COLO668 (cell line): ENCODE data around the gene PITX2.
"Not testable (repeated sequence)": the region's sequence is repeated elsewhere in the genome, so short reads cannot be mapped to it uniquely, and the experiment has no call there.

Experiments
- DNase-seq: peaks from one replicate; lab custom pipeline; 2025; ENCODE audit not compliant: unreplicated experiment; lab: John Stamatoyannopoulos, UW

PITX2 gene

DNA sequence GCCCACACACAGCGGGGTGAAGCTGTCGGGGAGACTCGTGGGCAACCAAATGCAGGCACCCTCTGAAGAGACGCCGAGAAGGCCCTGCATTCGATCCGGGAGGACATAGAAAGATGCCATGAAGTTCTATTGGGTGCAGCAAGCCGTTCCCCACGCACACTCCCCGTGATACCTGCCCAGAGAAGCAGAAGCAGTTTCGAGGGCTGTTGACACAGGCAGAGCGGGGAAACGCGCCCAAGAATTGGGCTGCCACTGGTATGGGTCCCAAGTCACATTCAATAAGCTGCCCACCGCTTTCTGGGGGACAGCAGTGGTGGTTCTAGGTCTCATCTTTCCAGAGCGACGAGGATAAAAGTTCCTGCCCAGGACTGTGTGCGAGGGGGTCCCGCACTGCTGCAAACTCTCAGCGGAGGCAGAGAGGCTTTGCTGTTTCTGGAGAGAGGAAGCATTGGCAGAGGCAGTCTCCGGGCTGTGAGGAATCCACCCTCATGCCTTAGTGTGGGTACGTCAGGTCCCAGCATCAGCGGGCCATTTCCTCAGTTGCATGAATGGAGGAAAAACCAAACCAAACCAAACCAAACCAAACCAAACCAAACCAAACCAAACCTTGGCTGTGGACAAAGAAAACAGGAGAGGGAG, 10.1 kb downstream of the PITX2 start:
- DNase-seq, result no peak

DNA sequence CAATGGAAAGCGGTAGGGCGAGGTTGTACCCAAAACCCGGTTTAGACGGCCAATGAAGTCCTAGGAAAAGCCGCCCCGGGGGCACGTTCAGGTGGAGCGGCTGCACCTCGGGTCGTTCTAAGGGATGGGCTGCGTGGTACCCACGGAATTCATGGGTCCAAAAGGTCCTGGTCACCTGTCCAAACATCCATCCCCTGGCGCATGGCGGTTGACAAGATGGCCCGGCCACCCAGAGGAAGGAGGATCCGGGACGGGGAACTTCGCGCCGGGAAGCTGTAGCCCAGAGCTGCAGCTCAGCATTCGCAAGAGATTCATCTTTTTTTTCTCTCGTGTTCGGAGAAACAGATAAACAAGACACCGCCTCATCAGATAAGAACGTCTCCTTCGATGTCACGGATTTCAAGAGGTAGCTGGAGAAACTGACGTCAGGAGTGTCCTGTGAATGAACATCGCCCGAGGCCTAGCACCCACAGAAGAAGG, 10.9 kb downstream of the PITX2 start:
- no peak for DNase-seq

DNA sequence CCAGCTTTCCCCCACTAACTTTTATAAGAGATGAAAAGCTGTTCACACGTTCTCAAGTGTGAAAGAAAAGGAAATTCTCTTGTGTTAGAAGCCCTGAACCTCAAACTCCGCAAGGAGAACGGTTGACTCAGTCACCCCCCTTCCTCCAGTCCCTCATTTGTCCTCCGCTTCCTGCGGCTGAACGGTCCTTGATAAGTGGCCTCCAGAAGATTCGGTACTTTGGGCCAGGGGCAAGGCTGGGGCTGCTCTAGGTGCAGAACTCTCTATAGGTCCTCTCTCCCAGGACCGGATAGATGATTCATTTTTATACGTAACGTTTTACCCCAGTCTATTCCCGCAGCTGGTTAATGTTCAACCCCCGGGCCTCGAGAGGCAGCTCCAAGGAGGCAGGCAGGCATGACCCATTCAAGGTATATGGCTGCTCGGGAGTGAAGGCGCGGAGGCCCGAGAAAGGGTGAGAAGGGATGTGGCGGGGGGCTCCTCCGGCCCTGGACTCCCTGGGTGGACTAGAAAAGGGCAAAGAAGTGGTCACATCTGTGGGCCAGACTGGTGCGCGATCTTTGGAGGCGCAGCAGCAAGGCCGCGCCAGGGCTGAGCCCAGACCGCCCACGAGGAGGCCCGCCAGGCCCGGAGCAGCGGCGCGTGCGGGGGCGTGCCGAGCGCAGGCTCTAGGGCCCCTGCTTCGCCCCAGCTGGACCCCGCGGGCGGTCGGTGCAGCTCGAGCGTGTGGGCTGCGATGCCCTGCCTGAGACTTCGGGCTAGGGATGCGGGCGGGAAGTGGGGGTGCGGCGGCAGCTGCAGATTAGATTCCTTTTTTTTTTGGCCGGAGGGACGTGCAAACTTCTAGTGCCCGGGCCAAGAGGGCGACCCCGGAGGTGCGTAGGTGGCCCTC, 11.7 kb downstream of the PITX2 start:
- DNase-seq, result peak; percentile 69

DNA sequence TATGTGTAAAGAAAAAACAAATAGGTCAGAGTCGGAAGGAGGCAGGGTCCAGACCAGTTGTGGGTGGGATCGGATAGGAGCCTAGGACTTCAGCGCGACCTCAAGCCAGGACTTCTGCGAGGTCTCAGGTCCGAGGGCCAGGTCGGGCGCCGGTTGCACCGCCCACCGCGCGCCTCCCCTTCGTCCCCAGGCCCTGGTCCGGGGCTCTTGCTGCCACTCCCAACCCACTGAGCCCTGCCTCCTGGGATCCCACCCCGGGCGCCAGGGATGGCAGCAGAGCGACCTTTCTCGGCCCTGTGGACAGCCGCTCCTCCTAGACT, 12.3 kb downstream of the PITX2 start:
- DNase-seq, result no peak

DNA sequence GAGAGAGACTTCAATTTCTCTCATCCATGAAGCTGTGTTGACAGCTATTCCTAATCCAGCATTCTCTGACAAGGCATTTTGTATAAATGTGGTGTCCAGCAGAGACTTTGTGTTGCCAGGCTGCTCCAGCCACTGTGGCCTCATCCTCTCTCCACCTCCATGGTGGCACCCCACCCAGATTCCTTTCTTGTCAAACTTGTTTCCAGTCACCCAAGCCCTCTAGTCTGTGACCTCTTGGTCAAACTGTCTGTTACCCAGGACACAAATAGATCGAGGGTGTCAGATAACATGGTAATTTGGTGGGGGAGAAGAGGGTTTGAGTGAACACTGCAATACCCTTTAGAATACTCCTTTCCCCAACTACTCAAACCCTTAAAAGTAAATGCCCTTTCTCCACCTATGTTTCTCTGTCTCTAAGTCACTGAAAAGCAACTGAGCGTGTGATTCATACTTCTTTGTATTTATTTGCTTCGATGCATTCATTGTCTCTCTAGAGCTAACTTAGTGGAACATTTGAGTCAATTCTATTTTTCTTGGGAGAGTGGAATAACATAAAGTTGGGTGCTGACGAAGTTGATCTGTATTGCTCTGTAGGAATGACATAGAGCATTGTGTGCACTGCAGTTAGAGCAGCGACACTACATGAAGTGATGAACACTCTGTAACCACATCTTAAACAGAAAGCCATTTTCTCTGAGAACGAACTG, 13.7 kb downstream of the PITX2 start:
- no peak for DNase-seq

DNA sequence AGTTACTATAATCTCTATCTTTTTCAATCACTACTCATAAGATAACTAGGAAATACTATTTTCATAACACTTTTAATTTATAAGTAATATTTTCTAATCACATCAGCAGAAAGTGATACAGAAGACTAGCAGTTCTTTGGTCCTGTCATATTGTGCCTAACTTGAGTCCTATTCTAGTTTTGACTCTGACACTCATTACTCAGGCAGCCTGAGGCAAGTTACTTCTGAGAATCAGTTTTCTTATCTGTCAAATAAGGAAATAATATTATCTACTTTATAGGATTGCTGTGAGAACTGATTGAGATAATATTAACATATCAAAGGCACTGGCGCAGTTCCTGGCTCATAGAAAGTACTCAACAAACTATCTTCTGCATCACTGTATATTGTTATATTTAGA, 17.8 kb downstream of the PITX2 start:
- DNase-seq, result no peak

DNA sequence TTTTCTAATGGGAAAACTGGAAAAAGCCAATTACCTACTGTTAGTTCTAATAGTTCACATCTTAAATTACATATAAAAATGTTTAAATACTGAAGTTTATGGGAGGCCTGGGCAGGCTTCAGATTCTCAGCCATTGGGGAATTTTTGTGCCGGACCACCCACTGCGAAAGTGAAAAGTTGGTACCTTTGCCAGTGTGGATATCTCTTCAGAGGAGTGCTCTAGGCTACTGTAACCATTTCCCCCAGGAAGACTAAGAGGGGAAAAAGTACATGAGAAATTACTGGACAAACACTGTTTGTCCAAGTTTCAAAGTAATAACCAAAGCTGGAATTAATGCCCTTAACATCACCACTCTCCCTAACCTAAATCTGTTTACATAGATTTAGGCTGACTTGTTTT, 20.8 kb downstream of the PITX2 start:
- no peak for DNase-seq

DNA sequence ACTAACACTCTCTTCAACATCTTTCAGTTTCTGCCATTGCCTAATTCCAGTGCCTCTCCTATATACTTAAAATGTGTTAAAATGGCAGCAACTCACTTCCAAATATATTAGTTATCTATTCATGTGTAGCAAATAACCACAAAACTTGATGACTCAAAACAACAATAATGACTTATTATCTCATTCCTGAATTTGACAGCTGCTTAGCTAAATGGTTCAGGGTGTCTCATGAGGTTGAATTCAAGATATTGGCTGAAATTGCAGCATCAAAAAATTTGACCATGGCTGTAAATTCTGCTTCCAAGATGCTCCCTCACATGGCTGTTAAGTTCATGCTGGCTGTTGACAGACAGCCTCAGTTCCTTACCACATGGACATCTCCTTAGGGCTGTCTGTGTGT, 25.3 kb downstream of the PITX2 start:
- DNase-seq, result no peak

DNA sequence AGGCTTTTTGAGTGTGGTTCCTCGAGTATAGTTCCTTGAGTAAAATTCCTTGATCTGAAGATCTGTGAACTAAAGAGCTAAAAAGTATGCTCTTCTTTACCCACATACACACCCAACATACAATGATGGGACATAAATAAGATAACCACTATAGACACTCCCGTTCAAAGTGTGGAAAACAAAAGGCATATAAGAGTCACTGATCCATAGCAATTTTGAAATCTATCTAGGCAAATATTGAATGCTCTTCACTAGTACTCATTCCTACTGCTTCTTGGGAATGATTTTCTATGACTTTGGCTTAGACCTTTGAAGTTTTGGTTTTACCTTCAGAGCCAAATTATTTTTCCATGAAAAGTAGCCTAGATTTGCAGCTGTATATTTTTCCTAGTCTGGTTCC, 26.4 kb downstream of the PITX2 start:
- DNase-seq, result no peak

DNA sequence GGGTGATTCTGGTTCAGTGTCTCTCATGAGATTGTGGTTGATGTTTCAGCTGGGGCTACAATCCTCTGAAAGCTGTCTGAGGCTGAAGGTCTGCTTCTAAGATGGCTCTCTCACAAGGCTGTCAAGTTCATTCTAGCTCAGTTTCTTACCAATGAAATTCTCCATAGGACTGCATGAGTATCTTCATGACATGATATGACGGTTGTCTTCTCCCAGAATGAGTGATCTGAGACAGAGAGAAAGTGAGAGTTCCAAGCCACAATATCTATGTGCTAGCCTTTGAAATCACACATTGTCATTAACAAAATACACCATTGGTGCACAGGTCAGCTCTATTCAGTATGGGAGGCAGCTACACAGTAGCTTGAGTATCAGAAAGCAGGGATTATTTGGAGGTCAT, 27.3 kb downstream of the PITX2 start:
- DNase-seq, result no peak

DNA sequence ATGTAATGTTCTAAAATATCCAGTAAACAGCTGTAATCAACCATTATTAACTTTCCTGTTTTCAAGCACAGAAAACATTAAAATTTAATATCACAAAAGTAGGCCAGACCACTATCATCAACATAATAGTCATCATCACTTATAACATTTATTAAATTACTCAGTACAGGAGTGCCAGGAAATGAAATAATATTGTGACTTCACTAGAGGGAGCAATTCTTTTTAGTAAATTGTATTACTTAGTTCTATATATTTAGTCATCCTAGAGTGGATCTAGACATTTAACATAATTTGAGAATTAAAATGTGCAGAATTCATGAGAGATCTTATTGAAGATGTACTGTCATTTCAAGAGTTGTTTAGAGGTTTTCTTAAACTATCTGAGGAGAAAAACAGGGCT, 33.6 kb downstream of the PITX2 start:
- DNase-seq, result no peak

DNA sequence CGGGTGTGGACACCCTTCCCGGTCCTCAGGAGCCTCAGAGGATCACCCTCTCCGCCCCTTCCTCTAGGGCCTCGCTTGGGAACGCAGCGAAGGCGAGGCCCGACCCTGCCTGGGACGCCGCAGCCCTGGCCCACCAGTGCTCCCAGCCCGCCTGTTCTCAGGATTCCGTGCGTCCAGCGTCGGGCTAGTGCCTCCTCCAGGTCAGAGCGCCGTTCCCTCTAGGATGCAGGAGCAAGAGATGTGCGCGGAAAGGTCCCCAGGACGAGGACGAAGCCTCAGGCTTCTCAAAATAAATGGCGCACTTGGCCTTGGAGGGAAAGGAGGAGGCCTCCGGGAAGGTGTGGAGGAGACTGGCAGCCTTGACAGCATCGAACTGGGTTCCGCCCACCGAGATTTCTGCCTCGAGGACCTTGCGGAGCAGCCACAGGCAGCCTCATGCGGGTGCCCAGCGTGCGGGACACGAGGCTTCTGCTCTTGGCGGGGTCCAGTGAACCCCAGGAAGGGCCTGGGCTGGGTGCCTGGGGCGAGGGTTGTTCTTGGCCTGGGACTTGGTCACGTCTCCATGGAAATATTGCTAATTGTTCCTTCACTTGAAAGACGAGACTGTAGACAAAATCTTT, 35.1 kb downstream of the PITX2 start:
- no peak for DNase-seq

DNA sequence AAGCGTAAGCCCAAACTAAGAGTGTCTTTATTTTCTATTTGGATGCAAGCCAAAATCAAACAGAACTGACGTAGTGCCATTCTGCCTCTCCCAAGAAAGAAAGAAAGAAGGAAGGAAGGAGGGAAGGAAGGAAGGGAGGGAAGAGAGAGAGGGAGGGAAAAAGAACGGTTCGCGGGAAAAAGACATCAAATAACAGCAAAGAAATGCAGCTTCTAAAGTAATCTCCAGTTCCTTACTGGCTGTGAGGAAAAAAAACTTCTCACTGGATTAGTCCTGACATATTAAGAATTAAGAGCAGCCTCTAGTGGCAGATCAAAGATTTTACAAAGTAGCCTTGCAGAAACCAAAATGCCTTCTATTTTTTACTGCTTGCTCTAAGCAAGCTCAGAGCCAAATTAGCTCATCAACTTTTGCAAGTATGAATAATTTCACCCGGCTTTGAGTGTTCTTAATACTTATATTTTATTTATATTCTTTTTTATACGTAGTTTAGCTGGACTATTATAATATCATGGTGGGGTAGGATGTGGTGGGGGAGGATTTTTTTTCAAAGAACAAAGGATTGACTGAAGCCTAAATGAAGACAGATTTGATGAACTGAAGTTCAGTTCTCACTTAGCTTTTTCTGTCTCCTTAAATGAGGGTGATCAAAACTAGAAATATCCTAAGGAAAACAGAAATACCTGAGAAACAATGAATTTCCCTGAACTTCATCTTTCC, 36.6 kb downstream of the PITX2 start:
- no peak for DNase-seq

DNA sequence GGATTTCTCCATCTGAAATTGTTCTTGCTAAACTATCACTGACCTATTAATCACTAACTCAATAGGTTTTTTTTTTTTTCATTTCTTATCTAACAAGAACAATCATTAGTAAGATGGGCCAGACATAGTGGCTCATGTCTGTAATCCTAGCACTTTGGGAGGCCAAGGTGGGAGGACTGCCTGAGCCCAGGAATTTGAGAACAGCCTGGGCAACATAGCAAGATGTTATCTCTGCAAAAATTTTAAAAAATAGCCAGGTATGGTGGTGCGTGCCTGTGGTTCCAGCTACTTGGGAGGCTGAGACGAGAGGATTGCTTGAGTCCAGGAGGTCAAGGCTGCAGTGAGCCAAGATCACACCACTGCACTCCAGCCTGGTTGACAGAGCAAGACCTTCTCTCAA, 46.2 kb downstream of the PITX2 start:
- not testable (repeated sequence) for DNase-seq
